ENCODE results near the gene ABLIM1. TPM values are rescaled to one million over a fixed set of nuclear protein-coding genes. Genes with fewer than 3 reads are reported as not detected.

The ABLIM1 gene
- total RNA-seq, 6 experiments from 2014 or later: 38.8 to 76.5 (median 50.6) TPM

GRCh38 chr10:114402233-114402632 lies 255.8 kb downstream of the ABLIM1 start:
- TF ChIP-seq CTCF (IDR thresholded peaks at IDR 0.05) (no peak), POLR2A (IDR thresholded peaks at IDR 0.05) (no peak)
- Histone ChIP-seq H3K4me3 (no peak overlapping the region), H3K4me1 (peaks cover 0 to 13% (median 0%) of the 10 kb centered on the region in 4 donors), H3K36me3 (no peaks in the 10 kb centered on the region), H3K27ac (no peak overlapping the region), H3K9me3 (no peaks in the 10 kb centered on the region), H3K27me3 (peaks cover 0 to 14% of the 10 kb centered on the region in 2 donors)
- WGBS (ENCODE audit: insufficient coverage, low coverage, low lambda C conversion rate, missing lambda C conversion rate): 45% methylated on average over 2 of the region's 2 CpGs
- ATAC-seq (no peak), DNase-seq (no peak)
- intact Hi-C loops (cut with DNase I): no loop called here

- no peak for DNase-seq
- Histone ChIP-seq H3K4me3 (no peak overlapping the region), H3K27me3 (peaks cover 0 to 14% of the 10 kb centered on the region in 2 donors), H3K4me1 (peaks cover 0 to 13% (median 0%) of the 10 kb centered on the region in 4 donors), H3K9me3 (no peaks in the 10 kb centered on the region), H3K27ac (no peak overlapping the region), H3K36me3 (no peaks in the 10 kb centered on the region)
- peak; percentile 14 to 40 (median 20) for ATAC-seq
- WGBS (ENCODE audit: insufficient coverage, low coverage, low lambda C conversion rate, missing lambda C conversion rate): 73% methylated on average over 5 of the region's 7 CpGs
- TF ChIP-seq CTCF (IDR thresholded peaks at IDR 0.05): no peak
- no peak for TF ChIP-seq POLR2A (IDR thresholded peaks at IDR 0.05)
- intact Hi-C loops (cut with DNase I): no loop called here
Observed at GRCh38 chr10:114401195-114401791, 256.8 kb downstream of the ABLIM1 start.

- DNase-seq (no peak), ATAC-seq (no peak)
- 100% methylated on average over 1 of the region's 3 CpGs for WGBS (ENCODE audit: insufficient coverage, low coverage, low lambda C conversion rate, missing lambda C conversion rate)
- Histone ChIP-seq H3K4me1 (peaks cover 0 to 13% (median 0%) of the 10 kb centered on the region in 4 donors), H3K27me3 (peaks cover 0 to 14% of the 10 kb centered on the region in 2 donors), H3K27ac (peak overlapping the region in 1 of 3 donors; percentile 8), H3K9me3 (no peaks in the 10 kb centered on the region), H3K36me3 (no peaks in the 10 kb centered on the region), H3K4me3 (no peak overlapping the region)
- no peak for TF ChIP-seq POLR2A (IDR thresholded peaks at IDR 0.05)
- TF ChIP-seq CTCF (IDR thresholded peaks at IDR 0.05): no peak
- intact Hi-C loops (cut with DNase I): no loop called here
Observed at GRCh38 chr10:114400091-114400490, 258.0 kb downstream of the ABLIM1 start.

GRCh38 chr10:114399576-114399975 lies 258.5 kb downstream of the ABLIM1 start:
- ATAC-seq (no peak), DNase-seq (no peak)
- H3K4me1 ChIP-seq: peaks cover 0 to 10% (median 0%) of the 10 kb centered on the region in 4 donors
- no peak overlapping the region for H3K27ac ChIP-seq
- no peak overlapping the region for H3K4me3 ChIP-seq
- TF ChIP-seq CTCF (IDR thresholded peaks at IDR 0.05): no peak
- TF ChIP-seq POLR2A (IDR thresholded peaks at IDR 0.05): no peak
- H3K9me3 ChIP-seq: no peaks in the 10 kb centered on the region
- H3K27me3 ChIP-seq: peaks cover 0 to 14% of the 10 kb centered on the region in 2 donors
- no peaks in the 10 kb centered on the region for H3K36me3 ChIP-seq
- 62% methylated on average over 6 of the region's 6 CpGs for WGBS (ENCODE audit: insufficient coverage, low coverage, low lambda C conversion rate, missing lambda C conversion rate)
- intact Hi-C loops (cut with DNase I): no loop called here
